SK-N-SH (cell line): ENCODE measurements around the gene TRRAP.

ENCODE experiments used
- MAX ChIP-seq: IDR thresholded peaks from 2 replicates; pipeline ENCODE4 v1.4.0; 2012; ENCODE audit warnings: low read depth
- POLR2AphosphoS5 ChIP-seq: IDR thresholded peaks from 2 replicates; pipeline ENCODE4 v1.6.1; 2012; ENCODE audit warnings: low read depth, low read length
- YY1 ChIP-seq: IDR thresholded peaks from 2 replicates; pipeline ENCODE4 v1.4.0; 2012; ENCODE audit warnings: low read depth, mild to moderate bottlenecking
- TF ChIP-seq, protein P1 (sequence below): fragments of 200-600 bp; sonication (generic); IDR thresholded peaks from 2 replicates; pipeline ENCODE4 v1.6.1; 2017; ENCODE audit warnings: antibody characterized with exemption, mild to moderate bottlenecking, moderate library complexity
- TF ChIP-seq, protein P2 (sequence below): IDR thresholded peaks from 2 replicates; pipeline ENCODE4 v1.6.1; 2012; ENCODE audit warnings: mild to moderate bottlenecking, low read depth, low read length, moderate library complexity

GRCh38 chr7:98874942-98875341, 3.4 kb upstream of the TRRAP start:
- no peak for TF ChIP-seq MAX
- TF ChIP-seq, protein P1, sequence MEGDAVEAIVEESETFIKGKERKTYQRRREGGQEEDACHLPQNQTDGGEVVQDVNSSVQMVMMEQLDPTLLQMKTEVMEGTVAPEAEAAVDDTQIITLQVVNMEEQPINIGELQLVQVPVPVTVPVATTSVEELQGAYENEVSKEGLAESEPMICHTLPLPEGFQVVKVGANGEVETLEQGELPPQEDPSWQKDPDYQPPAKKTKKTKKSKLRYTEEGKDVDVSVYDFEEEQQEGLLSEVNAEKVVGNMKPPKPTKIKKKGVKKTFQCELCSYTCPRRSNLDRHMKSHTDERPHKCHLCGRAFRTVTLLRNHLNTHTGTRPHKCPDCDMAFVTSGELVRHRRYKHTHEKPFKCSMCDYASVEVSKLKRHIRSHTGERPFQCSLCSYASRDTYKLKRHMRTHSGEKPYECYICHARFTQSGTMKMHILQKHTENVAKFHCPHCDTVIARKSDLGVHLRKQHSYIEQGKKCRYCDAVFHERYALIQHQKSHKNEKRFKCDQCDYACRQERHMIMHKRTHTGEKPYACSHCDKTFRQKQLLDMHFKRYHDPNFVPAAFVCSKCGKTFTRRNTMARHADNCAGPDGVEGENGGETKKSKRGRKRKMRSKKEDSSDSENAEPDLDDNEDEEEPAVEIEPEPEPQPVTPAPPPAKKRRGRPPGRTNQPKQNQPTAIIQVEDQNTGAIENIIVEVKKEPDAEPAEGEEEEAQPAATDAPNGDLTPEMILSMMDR = no peak
- no peak for TF ChIP-seq POLR2AphosphoS5
- TF ChIP-seq, protein P2, sequence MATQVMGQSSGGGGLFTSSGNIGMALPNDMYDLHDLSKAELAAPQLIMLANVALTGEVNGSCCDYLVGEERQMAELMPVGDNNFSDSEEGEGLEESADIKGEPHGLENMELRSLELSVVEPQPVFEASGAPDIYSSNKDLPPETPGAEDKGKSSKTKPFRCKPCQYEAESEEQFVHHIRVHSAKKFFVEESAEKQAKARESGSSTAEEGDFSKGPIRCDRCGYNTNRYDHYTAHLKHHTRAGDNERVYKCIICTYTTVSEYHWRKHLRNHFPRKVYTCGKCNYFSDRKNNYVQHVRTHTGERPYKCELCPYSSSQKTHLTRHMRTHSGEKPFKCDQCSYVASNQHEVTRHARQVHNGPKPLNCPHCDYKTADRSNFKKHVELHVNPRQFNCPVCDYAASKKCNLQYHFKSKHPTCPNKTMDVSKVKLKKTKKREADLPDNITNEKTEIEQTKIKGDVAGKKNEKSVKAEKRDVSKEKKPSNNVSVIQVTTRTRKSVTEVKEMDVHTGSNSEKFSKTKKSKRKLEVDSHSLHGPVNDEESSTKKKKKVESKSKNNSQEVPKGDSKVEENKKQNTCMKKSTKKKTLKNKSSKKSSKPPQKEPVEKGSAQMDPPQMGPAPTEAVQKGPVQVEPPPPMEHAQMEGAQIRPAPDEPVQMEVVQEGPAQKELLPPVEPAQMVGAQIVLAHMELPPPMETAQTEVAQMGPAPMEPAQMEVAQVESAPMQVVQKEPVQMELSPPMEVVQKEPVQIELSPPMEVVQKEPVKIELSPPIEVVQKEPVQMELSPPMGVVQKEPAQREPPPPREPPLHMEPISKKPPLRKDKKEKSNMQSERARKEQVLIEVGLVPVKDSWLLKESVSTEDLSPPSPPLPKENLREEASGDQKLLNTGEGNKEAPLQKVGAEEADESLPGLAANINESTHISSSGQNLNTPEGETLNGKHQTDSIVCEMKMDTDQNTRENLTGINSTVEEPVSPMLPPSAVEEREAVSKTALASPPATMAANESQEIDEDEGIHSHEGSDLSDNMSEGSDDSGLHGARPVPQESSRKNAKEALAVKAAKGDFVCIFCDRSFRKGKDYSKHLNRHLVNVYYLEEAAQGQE = no peak
- no peak for TF ChIP-seq YY1
